CD14-positive monocyte (primary cell): ENCODE results near the gene RBMS1. TPM values are rescaled to one million over a fixed set of nuclear protein-coding genes. Genes with fewer than 3 reads are reported as not detected.

Experiments
- DNase-seq, 3 donors: peaks; one replicate each; pipeline ENCODE4 v3.0.0-alpha.2; 2011 to 2022
- H2AFZ ChIP-seq: 2 replicates; pipeline ENCODE4 v1.6.0; 2012; ENCODE audit warnings: mild to moderate bottlenecking, low read depth, low read length, inconsistent platforms; ENCODE audit not compliant: insufficient read depth, poor library complexity, severe bottlenecking
- H3K27ac ChIP-seq, 2 donors: 1 replicate in 1 of 2; 2 replicates in 1 of 2; pipeline ENCODE4 v1.5.1; 2012 to 2013; ENCODE audit warnings: low read length in 2 of 2, control low read depth in 1 of 2, inconsistent platforms in 1 of 2, low read depth in 1 of 2, mild to moderate bottlenecking in 1 of 2
- H3K27me3 ChIP-seq, 2 donors: one replicate each; pipeline versions ENCODE4 v1.6.0 to v1.6.1; 2011 to 2013; ENCODE audit warnings: low read length in 2 of 2; ENCODE audit not compliant: control insufficient read depth in 2 of 2, insufficient read depth in 2 of 2
- H3K36me3 ChIP-seq, 2 donors: replicated peaks in 1 of 2; 1 replicate in 1 of 2; 2 replicates in 1 of 2; pipeline versions ENCODE4 v1.5.1 to v1.6.1; 2012 to 2013; ENCODE audit warnings: low read length in 2 of 2, control low read depth in 1 of 2, inconsistent platforms in 1 of 2, mild to moderate bottlenecking in 1 of 2; ENCODE audit not compliant: insufficient read depth in 2 of 2, control insufficient read depth in 1 of 2
- H3K4me1 ChIP-seq, 2 donors: 1 replicate in 1 of 2; 2 replicates in 1 of 2; pipeline versions ENCODE4 v1.5.1 to v1.6.1; 2012 to 2013; ENCODE audit warnings: low read length in 2 of 2, control low read depth in 1 of 2, inconsistent platforms in 1 of 2, mild to moderate bottlenecking in 1 of 2, moderate library complexity in 1 of 2; ENCODE audit not compliant: insufficient read depth in 2 of 2, control insufficient read depth in 1 of 2
- H3K4me2 ChIP-seq: replicated peaks from 2 replicates; pipeline ENCODE3; 2012; ENCODE audit warnings: low read length, moderate library complexity, mild to moderate bottlenecking; ENCODE audit not compliant: poor library complexity, severe bottlenecking; ENCODE audit errors: extremely low read depth
- H3K4me3 ChIP-seq, 3 experiments: fragments of 200-600 bp in 1 of 3; sonication (generic) in 1 of 3; replicated peaks in 1 of 3; 1 replicate in 2 of 3; 2 replicates in 1 of 3; pipeline ENCODE4 v1.5.1; 2011 to 2013; ENCODE audit warnings: low read length in 3 of 3, mild to moderate bottlenecking in 3 of 3, control low read depth in 2 of 3, low read depth in 2 of 3, inconsistent platforms in 1 of 3, moderate library complexity in 1 of 3
- H3K79me2 ChIP-seq: 2 replicates; pipeline ENCODE4 v1.6.0; 2012; ENCODE audit warnings: mild to moderate bottlenecking, control low read depth, inconsistent platforms, low read length, moderate library complexity; ENCODE audit not compliant: insufficient read depth
- H3K9ac ChIP-seq: 2 replicates; pipeline ENCODE4 v1.6.0; 2017; ENCODE audit warnings: low read length, mild to moderate bottlenecking; ENCODE audit not compliant: insufficient read depth, poor library complexity, severe bottlenecking
- H3K9me3 ChIP-seq, 2 donors: replicated peaks in 1 of 2; 1 replicate in 1 of 2; 2 replicates in 1 of 2; pipeline versions ENCODE4 v1.5.1 to v1.6.1; 2012 to 2013; ENCODE audit warnings: low read length in 2 of 2, control low read depth in 1 of 2; ENCODE audit not compliant: control insufficient read depth in 1 of 2, insufficient read depth in 1 of 2
- H4K20me1 ChIP-seq: 2 replicates; pipeline ENCODE4 v1.6.0; 2012; ENCODE audit warnings: mild to moderate bottlenecking, low read length, control low read depth, moderate library complexity; ENCODE audit not compliant: insufficient read depth
- H3K27ac Mint-ChIP-seq, 7 donors: one replicate each; pipeline ENCODE4 v1.8.0; 2020; ENCODE audit warnings: mild to moderate bottlenecking in 7 of 7, mixed read lengths in 7 of 7, moderate library complexity in 6 of 7, inconsistent platforms in 2 of 7
- H3K27me3 Mint-ChIP-seq, 3 donors: one replicate each; pipeline ENCODE4 v1.8.0; 2021 to 2022; ENCODE audit warnings: low read depth in 3 of 3, mild to moderate bottlenecking in 3 of 3, mixed read lengths in 3 of 3, moderate library complexity in 3 of 3, inconsistent platforms in 1 of 3
- H3K36me3 Mint-ChIP-seq, 2 donors: one replicate each; pipeline ENCODE4 v1.8.0; 2020; ENCODE audit warnings: mixed read lengths in 2 of 2, inconsistent platforms in 1 of 2, mild to moderate bottlenecking in 1 of 2
- H3K4me1 Mint-ChIP-seq: one replicate; pipeline ENCODE4 v1.8.0; 2020; ENCODE audit warnings: mild to moderate bottlenecking, mixed read lengths
- H3K4me3 Mint-ChIP-seq, 2 donors: one replicate each; pipeline ENCODE4 v1.8.0; 2020; ENCODE audit warnings: mild to moderate bottlenecking in 2 of 2, mixed read lengths in 2 of 2, moderate library complexity in 1 of 2
- H3K9me3 Mint-ChIP-seq, 7 donors: one replicate each; pipeline ENCODE4 v1.8.0; 2020 to 2022; ENCODE audit warnings: mixed read lengths in 7 of 7, mild to moderate bottlenecking in 6 of 7, moderate library complexity in 6 of 7, inconsistent platforms in 2 of 7
- CTCF ChIP-seq: fragments of 200-600 bp; IDR thresholded peaks from one replicate; pipeline ENCODE4 v1.8.0; 2022; ENCODE audit warnings: antibody characterized with exemption, mild to moderate bottlenecking
- WGBS: methylation state at CpG from one replicate; pipeline ENCODE4 v1.1.5; 2013; ENCODE audit warnings: missing lambda C conversion rate; ENCODE audit not compliant: insufficient coverage; 5-methylcytosine and 5-hydroxymethylcytosine counted together
- intact Hi-C, 2 donors: fragments of 100-400 bp; cut with micrococcal nuclease; formaldehyde crosslinking; loops; one replicate each; pipeline versions ENCODE4 v1.15.0 to v1.15.1; 2023
- polyA plus RNA-seq, 3 donors: library from polyadenylated mRNA; depleted of rRNA in 1 of 3; unstranded in 2 of 3; stranded (reverse) in 1 of 3; fragments of 300-500 nt in 2 of 3; fragments of >200 nt in 1 of 3; fragmentation: Illumina TruSeq in 2 of 3; gene quantifications; 1 replicate in 2 of 3; 2 replicates in 1 of 3; pipeline ENCODE4 v1.2.3, GENCODE V29; 2012 to 2021

The RBMS1 gene
- polyA plus RNA-seq, 3 donors: 88.2 to 91.2 (median 89.4) TPM

GRCh38 chr2:160256507-160256906 is 237.1 kb downstream of the RBMS1 start:
- Histone ChIP-seq H3K36me3 (no peaks in the 10 kb centered on the region), H3K27me3 (no peaks in the 10 kb centered on the region), H3K9me3 (no peaks in the 10 kb centered on the region), H3K79me2 (no peaks in the 10 kb centered on the region), H3K27ac (no peak overlapping the region), H3K9ac (no peak overlapping the region), H3K4me3 (no peak overlapping the region), H4K20me1 (no peaks in the 10 kb centered on the region), H3K4me2 (no peak overlapping the region), H2AFZ (no peak overlapping the region), H3K4me1 (peaks cover 0 to 7% of the 10 kb centered on the region in 2 donors)
- DNase-seq: no peak
- no peak overlapping the region for H3K27ac Mint-ChIP-seq
- peaks cover 0 to 3% (median 0%) of the 10 kb centered on the region in 7 donors for H3K9me3 Mint-ChIP-seq
- TF ChIP-seq CTCF: no peak
- H3K27me3 Mint-ChIP-seq: no peaks in the 10 kb centered on the region
- H3K4me3 Mint-ChIP-seq: no peak overlapping the region
- H3K36me3 Mint-ChIP-seq: no peaks in the 10 kb centered on the region
- no CpG with 5 or more reads among the region's 1 CpG for WGBS
- H3K4me1 Mint-ChIP-seq: peaks cover 9% of the 10 kb centered on the region
- intact Hi-C loops: no loop called here

DNA sequence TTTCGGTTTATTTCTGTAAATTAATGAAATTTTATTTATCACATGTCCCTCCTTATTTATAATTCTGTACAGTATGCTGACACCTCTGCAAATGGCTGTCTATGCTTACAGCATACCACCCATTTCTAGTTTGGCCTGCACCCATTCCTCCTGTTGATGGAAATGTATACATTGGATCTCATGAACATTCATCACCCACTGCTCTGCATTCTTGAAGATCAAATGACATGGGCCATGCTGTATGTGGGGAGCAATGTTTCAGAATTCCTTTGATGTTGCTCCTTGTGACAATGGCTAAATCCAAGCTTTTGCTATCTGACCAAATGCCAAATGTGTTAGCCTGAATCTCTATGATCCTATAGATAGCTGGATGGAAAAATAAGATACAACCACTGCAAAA is 238.2 kb downstream of the RBMS1 start:
- no peak overlapping the region for H3K27ac ChIP-seq
- peaks cover 9% of the 10 kb centered on the region for H3K4me1 Mint-ChIP-seq
- intact Hi-C loops: no loop called here
- peaks cover 0 to 3% (median 0%) of the 10 kb centered on the region in 7 donors for H3K9me3 Mint-ChIP-seq
- H3K79me2 ChIP-seq: no peaks in the 10 kb centered on the region
- no peak overlapping the region for H3K27ac Mint-ChIP-seq
- H3K4me2 ChIP-seq: no peak overlapping the region
- H3K27me3 Mint-ChIP-seq: no peaks in the 10 kb centered on the region
- no peaks in the 10 kb centered on the region for H3K27me3 ChIP-seq
- no peak overlapping the region for H3K9ac ChIP-seq
- H3K9me3 ChIP-seq: no peaks in the 10 kb centered on the region
- no peaks in the 10 kb centered on the region for H3K36me3 ChIP-seq
- H4K20me1 ChIP-seq: no peaks in the 10 kb centered on the region
- H3K4me1 ChIP-seq: peaks cover 0 to 7% of the 10 kb centered on the region in 2 donors
- no peak for DNase-seq
- WGBS: no CpG with 5 or more reads among the region's 1 CpG
- no peak overlapping the region for H3K4me3 ChIP-seq
- no peak overlapping the region for H3K4me3 Mint-ChIP-seq
- no peak for TF ChIP-seq CTCF
- no peak overlapping the region for H2AFZ ChIP-seq
- H3K36me3 Mint-ChIP-seq: no peaks in the 10 kb centered on the region
